Measurements from ENCODE around the gene PREX1. TPM values are rescaled to one million over a fixed set of nuclear protein-coding genes. Genes with fewer than 3 reads are reported as not detected.

The PREX1 gene
- total and polyA plus RNA-seq, 2 experiments from 2014 or later, result 2.4 to 10.3 TPM

DNA sequence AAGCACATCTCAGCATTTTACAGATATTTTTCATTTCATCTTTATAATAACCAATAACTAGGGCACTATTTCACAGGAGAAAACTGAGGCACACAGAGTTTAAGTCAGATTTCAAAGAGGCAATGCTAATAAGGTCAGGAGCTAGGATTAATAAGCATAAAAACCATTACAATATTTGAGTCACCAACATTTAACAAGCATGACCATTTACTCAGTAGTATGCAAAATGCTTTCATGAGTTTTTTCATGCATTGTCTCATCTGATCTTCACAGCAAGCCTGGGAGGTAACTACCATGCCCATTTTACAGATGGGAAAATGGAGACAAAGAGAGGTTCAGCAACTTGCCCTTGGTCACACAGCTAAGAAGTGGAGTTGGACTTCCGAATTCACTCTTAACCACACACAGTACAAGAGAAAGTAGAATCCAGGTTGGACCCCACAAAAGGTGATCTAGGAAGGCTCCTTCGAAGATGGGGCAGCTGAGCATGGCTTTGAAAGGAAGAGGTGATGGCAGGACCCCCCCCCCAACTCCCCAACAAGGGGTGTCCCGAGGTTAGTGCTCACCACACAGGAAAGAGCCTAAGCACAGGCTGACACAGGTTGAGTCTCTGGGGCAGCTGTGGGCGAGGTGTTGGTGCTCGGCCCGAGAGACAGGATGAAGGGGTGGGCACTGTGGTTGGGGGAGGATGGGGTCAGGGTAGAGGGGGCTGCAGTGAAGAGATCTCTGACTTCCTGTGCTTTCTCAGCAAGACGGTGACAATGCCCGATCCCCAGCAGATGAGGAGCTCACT is 108.8 kb downstream of the PREX1 start:
- Mint-ChIP-seq H3K27ac (no peak overlapping the region), H3K4me3 (no peak overlapping the region), H3K36me3 (ENCODE audit: low read depth) (no peaks in the 10 kb centered on the region; the same call in 2 of the 3 replicates), H3K4me1 (peaks cover 25% of the 10 kb centered on the region), H3K27me3 (ENCODE audit: insufficient read depth, low read depth, poor library complexity) (peaks cover 5% of the 10 kb centered on the region), H3K9me3 (no peaks in the 10 kb centered on the region; the same call in 2 of the 3 replicates)
- no peaks in the 10 kb centered on the region for H3K36me3 ChIP-seq (ENCODE audit: insufficient read depth)
- no peaks in the 10 kb centered on the region for H3F3A ChIP-seq (replicated peaks; ENCODE audit: low read depth)
- no peaks in the 10 kb centered on the region for H3K9me2 ChIP-seq (ENCODE audit: insufficient read depth)
- DNase-seq (ENCODE audit: low spot score) (no peak), ATAC-seq (no peak)
- H3K4me3 ChIP-seq, result no peak overlapping the region
- no peak overlapping the region for H3K27ac ChIP-seq (ENCODE audit: low read depth)
- H4K20me1 ChIP-seq (replicated peaks; ENCODE audit: insufficient read depth), result no peaks in the 10 kb centered on the region
- H3K4me1 ChIP-seq (ENCODE audit: insufficient read depth), result peaks cover 5% of the 10 kb centered on the region; the same call in 1 of the 2 replicates
- TF ChIP-seq, protein P1, sequence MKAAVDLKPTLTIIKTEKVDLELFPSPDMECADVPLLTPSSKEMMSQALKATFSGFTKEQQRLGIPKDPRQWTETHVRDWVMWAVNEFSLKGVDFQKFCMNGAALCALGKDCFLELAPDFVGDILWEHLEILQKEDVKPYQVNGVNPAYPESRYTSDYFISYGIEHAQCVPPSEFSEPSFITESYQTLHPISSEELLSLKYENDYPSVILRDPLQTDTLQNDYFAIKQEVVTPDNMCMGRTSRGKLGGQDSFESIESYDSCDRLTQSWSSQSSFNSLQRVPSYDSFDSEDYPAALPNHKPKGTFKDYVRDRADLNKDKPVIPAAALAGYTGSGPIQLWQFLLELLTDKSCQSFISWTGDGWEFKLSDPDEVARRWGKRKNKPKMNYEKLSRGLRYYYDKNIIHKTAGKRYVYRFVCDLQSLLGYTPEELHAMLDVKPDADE (IDR thresholded peaks at IDR 0.05), result no peak
- TF ChIP-seq ZNF114 (CRISPR knock-in tag; IDR thresholded peaks at IDR 0.05) (no peak), EZH2 (IDR thresholded peaks at IDR 0.05; ENCODE audit: low read depth, unreplicated experiment) (no peak), ZNF331 (CRISPR knock-in tag; IDR thresholded peaks at IDR 0.05; ENCODE audit: low read depth) (no peak), CREB1 (CRISPR knock-in tag; IDR thresholded peaks at IDR 0.05; ENCODE audit: low read depth) (no peak), POLR2AphosphoS5 (IDR thresholded peaks at IDR 0.05; ENCODE audit: low read depth) (no peak), STAT1 (IDR thresholded peaks at IDR 0.05; ENCODE audit: unreplicated experiment) (no peak)
- H2AFZ ChIP-seq, result no peak overlapping the region
- H3K4me2 ChIP-seq, result no peak overlapping the region
- no peaks in the 10 kb centered on the region for H3K27me3 ChIP-seq (ENCODE audit: insufficient read depth)
- H3K79me2 ChIP-seq (replicated peaks; ENCODE audit: insufficient read depth), result no peaks in the 10 kb centered on the region

DNA sequence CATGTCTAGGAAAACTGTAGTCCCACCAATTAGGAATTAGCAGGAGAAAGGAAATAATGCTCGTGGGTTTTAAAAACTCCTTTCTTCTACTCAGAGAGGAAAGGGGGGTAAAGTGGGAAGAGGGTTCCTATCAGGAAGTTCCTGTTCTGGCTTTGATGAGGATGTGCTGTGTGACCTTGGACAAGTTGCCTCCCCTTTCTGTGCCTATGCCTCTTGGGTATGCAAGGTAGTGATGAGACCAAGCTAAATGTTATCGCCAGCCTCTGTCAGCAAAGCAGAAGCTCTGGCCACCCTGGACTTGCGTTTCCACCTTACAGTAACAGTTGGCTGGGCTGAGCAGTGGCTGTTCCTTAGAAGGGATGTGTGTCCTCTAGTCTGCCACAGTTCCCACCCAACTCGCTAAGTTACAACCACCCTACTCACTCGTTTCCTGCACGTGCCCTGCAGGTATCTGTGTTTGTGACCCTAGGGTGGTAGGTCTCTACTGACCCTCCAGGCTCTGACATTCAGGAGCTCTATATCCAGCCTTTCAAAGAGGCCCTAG is 110.0 kb downstream of the PREX1 start:
- no peak overlapping the region for H3K4me3 Mint-ChIP-seq
- DNase-seq (ENCODE audit: low spot score) (no peak), ATAC-seq (no peak)
- Histone ChIP-seq H3K9me2 (ENCODE audit: insufficient read depth) (no peaks in the 10 kb centered on the region), H4K20me1 (replicated peaks; ENCODE audit: insufficient read depth) (no peaks in the 10 kb centered on the region), H3K27me3 (ENCODE audit: insufficient read depth) (no peaks in the 10 kb centered on the region), H2AFZ (no peak overlapping the region), H3F3A (replicated peaks; ENCODE audit: low read depth) (no peaks in the 10 kb centered on the region), H3K79me2 (replicated peaks; ENCODE audit: insufficient read depth) (no peaks in the 10 kb centered on the region), H3K36me3 (ENCODE audit: insufficient read depth) (no peaks in the 10 kb centered on the region), H3K4me2 (no peak overlapping the region), H3K4me1 (ENCODE audit: insufficient read depth) (no peaks in the 10 kb centered on the region), H3K27ac (ENCODE audit: low read depth) (no peak overlapping the region), H3K4me3 (no peak overlapping the region)
- no peaks in the 10 kb centered on the region; the same call in 2 of the 3 replicates for H3K9me3 Mint-ChIP-seq
- peaks cover 19% of the 10 kb centered on the region for H3K4me1 Mint-ChIP-seq
- no peak overlapping the region for H3K27ac Mint-ChIP-seq
- H3K36me3 Mint-ChIP-seq (ENCODE audit: low read depth), result no peaks in the 10 kb centered on the region; the same call in 2 of the 3 replicates
- H3K27me3 Mint-ChIP-seq (ENCODE audit: insufficient read depth, low read depth, poor library complexity), result peaks cover 5% of the 10 kb centered on the region
- TF ChIP-seq, protein P2, sequence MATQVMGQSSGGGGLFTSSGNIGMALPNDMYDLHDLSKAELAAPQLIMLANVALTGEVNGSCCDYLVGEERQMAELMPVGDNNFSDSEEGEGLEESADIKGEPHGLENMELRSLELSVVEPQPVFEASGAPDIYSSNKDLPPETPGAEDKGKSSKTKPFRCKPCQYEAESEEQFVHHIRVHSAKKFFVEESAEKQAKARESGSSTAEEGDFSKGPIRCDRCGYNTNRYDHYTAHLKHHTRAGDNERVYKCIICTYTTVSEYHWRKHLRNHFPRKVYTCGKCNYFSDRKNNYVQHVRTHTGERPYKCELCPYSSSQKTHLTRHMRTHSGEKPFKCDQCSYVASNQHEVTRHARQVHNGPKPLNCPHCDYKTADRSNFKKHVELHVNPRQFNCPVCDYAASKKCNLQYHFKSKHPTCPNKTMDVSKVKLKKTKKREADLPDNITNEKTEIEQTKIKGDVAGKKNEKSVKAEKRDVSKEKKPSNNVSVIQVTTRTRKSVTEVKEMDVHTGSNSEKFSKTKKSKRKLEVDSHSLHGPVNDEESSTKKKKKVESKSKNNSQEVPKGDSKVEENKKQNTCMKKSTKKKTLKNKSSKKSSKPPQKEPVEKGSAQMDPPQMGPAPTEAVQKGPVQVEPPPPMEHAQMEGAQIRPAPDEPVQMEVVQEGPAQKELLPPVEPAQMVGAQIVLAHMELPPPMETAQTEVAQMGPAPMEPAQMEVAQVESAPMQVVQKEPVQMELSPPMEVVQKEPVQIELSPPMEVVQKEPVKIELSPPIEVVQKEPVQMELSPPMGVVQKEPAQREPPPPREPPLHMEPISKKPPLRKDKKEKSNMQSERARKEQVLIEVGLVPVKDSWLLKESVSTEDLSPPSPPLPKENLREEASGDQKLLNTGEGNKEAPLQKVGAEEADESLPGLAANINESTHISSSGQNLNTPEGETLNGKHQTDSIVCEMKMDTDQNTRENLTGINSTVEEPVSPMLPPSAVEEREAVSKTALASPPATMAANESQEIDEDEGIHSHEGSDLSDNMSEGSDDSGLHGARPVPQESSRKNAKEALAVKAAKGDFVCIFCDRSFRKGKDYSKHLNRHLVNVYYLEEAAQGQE (IDR thresholded peaks at IDR 0.05; ENCODE audit: unreplicated experiment), result no peak
- TF ChIP-seq, protein P3, sequence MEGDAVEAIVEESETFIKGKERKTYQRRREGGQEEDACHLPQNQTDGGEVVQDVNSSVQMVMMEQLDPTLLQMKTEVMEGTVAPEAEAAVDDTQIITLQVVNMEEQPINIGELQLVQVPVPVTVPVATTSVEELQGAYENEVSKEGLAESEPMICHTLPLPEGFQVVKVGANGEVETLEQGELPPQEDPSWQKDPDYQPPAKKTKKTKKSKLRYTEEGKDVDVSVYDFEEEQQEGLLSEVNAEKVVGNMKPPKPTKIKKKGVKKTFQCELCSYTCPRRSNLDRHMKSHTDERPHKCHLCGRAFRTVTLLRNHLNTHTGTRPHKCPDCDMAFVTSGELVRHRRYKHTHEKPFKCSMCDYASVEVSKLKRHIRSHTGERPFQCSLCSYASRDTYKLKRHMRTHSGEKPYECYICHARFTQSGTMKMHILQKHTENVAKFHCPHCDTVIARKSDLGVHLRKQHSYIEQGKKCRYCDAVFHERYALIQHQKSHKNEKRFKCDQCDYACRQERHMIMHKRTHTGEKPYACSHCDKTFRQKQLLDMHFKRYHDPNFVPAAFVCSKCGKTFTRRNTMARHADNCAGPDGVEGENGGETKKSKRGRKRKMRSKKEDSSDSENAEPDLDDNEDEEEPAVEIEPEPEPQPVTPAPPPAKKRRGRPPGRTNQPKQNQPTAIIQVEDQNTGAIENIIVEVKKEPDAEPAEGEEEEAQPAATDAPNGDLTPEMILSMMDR (conservative IDR thresholded peaks at IDR 0.05; ENCODE audit: low read depth in 2 of 2), result no peak
- TF ChIP-seq JUNB (IDR thresholded peaks at IDR 0.05; ENCODE audit: unreplicated experiment), result no peak
- no peak for TF ChIP-seq EZH2 (IDR thresholded peaks at IDR 0.05; ENCODE audit: low read depth, unreplicated experiment)
- TF ChIP-seq CREB1 (CRISPR knock-in tag; IDR thresholded peaks at IDR 0.05; ENCODE audit: low read depth), result no peak
- TF ChIP-seq POLR2AphosphoS5 (IDR thresholded peaks at IDR 0.05; ENCODE audit: low read depth), result no peak
- TF ChIP-seq, protein P1 (IDR thresholded peaks at IDR 0.05), result no peak
- no peak for TF ChIP-seq ZNF331 (CRISPR knock-in tag; IDR thresholded peaks at IDR 0.05; ENCODE audit: low read depth)
- TF ChIP-seq STAT1 (IDR thresholded peaks at IDR 0.05; ENCODE audit: unreplicated experiment), result no peak
- no peak for TF ChIP-seq ZNF114 (CRISPR knock-in tag; IDR thresholded peaks at IDR 0.05)
- no peak for TF ChIP-seq EZH2phosphoT487 (IDR thresholded peaks at IDR 0.05; ENCODE audit: unreplicated experiment)
